ENCODE data around the gene PHLDB1.

- TF ChIP-seq CTCF (IDR thresholded peaks at IDR 0.05 in 2 of 3, conservative IDR thresholded peaks at IDR 0.05 in 1 of 3; ENCODE audit: borderline replicate concordance in 1 of 3, insufficient read depth in 1 of 3, low read depth in 2 of 3, low read length in 2 of 3) (no peak), EZH2 (IDR thresholded peaks at IDR 0.05) (no peak), POLR2A (IDR thresholded peaks at IDR 0.05; ENCODE audit: borderline replicate concordance, extremely low read depth, insufficient read depth, insufficient read length) (no peak), CEBPB (IDR thresholded peaks at IDR 0.05; ENCODE audit: low read depth) (no peak), ZFX (IDR thresholded peaks at IDR 0.05) (no peak), MAX (IDR thresholded peaks at IDR 0.05) (no peak), REST (IDR thresholded peaks at IDR 0.05; ENCODE audit: low read depth) (no peak), RAD21 (IDR thresholded peaks at IDR 0.05; ENCODE audit: low read depth) (no peak), ZNF274 (IDR thresholded peaks at IDR 0.05; ENCODE audit: low read depth, low read length) (no peak), POLR2AphosphoS5 (IDR thresholded peaks at IDR 0.05; ENCODE audit: low read depth, low read length) (no peak)
Observed at GRCh38 chr11:118691926-118692830, 84.8 kb downstream of the PHLDB1 start.

All from HCT116 (cell line).